HG03108 (cell line): Measurements from ENCODE around the gene WARS2.

Experiments used
- ATAC-seq: cut with Tn5 transposase; IDR thresholded peaks from one replicate; pipeline ENCODE4 v1.9.1; 2021; ENCODE audit warnings: moderate library complexity; ENCODE audit not compliant: unreplicated experiment

Gene WARS2

DNA sequence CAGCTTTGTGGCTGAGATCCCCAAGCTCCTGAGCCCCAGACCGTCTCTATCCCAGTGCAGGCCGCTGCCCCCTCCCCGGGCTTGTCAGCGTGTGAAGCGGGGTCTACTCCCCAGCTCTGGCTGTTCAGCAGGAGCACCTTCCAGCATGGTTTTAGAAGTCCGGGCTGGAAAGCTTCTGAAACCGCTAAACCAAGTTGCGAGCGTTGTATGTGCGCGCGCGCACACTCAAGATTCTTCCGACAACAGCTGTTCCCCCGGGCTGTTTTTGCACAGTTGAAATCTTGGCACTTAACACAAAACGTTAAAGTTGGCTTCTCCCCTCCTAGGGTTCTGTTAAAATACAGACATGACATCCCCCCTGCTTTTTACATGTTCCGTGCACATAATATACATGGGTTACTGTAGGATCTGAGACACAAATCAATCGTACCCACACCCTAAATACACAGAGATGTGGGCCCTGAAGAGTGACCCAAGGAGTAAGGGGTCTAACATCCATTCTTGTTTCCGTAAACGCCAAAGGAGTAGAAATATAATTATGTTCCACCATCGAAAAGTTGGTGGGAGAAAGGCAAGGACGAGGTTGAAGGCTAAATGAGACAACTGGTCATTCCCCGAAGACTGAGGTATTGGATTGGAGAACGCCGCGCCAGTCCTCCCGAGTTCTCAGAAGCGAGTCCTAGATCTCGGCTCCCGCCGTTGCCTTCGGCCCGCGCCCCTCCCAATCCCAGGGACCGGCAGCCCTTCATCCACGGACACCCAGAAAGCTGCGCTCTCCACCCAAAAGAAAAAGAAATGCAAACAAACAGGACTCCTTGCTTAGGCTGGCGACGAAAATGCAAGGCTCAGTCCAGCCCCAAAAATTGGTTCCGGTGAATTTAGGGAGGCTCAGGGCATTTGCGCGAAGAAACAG, 153.6 kb downstream of the WARS2 start:
- ATAC-seq: no peak

DNA sequence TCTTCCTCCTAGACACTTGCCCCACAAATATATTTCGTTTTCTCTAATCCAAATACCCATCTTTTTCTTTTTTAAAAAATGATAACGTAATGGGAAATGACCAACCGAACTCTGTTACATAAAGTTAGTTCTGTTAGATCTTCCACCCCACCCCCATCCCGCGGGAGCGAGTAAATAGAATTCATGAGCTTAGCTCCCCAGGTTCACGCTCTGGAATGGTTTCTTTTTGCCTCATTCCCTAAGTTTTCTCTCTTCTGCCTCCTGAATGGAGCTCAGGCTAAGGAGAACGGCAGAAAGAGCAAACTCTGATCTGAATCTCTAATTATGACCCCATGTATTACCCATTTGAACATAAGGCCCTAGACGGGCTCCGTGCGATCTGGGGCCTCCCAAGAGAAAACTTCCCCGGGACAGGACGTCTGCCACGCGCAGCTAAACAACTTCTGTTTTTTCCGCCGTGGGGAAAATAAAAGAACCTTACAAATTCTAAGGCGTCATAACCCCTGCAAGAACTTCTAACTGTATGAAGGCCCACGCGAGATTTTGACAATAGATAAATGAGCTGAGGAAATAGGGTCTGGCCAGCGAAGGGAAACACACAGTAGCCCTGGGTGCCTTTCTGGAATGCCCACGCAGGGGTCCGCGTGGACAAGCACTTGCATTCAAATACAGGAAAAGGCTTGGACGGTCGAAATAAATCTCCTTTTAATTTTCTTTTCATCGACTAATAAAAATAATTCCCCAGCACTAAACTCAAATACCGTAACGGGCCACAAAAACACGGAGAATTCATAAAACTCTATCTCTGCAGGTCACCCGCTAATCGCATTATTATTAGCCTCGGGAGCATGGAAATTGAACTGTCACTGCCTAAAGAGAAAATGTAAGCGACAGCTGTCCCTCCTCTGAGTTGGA, 154.6 kb downstream of the WARS2 start:
- no peak for ATAC-seq

DNA sequence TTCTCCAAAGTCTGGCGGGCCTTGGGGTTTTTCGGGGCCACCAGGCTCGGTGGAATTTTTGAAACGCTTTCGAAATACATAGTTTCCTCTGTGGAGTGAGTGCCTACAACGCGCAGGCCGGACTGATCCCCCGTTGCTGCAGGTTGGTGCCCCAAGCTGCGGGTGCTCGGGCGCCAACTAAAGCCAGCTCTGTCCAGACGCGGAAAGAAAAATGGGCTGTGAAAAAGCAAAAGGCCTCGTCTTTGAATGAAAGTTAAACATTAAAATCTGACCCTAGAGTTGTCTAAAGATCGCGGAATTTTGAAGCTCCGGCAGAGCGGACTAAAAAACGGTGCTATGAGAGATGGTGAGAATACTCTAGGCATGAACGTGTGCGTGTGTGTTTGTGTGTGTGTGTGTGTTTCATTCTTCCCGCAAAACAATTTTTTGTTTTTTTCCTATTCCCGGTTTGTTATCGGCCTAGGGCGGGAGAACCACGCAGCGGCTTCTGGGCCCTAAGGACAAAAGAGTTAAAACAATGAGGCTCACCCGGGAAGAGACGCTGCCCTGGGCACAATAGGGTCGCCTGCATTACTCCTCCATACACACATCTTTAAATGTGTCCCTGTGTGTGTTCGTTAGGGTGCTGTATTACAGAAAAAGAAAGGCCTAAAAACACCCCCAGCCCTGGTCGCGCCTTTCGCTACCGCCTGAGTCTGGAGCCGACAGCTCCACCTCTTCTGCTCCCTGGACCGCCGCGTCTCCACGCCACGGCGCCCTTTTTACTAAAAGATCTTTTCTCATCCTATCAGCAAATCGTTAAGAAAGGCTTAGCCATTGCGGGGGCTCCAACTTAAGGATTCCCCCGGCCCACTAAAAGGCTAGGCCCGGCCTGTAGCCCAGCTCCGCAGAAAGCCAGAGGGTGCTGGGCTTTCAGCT, 155.5 kb downstream of the WARS2 start:
- no peak for ATAC-seq

DNA sequence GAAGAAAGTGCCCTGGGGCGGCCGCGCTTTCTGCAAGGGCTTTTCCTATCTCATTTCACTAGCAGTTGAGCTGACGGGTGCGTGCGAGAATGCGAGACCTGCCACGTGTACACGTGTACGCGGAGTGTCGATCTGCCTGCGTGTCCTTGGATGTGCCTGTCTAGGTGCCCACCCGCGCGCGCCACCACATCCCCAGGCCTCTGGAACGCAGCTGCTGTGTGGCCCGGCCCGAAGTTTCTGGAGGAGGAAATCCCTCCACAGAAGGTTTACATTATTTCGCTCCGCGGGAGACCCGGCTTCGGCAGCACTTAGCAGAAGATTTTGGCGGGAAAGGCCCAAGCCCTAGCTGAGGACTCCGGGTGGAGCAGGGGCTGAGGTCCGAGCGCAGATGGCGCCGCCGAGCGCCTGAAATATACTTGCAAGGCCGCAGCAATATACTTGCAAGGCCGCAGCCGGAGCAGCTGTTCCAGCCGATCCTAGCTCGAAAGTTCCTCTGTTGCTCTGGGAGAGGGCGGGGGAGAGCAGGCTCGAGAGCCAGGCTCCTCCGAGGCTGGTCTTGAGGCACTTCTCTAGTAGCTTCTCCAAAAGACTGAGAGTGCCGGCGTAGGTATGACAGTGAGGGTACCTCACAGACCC, 156.2 kb downstream of the WARS2 start:
- ATAC-seq: no peak

DNA sequence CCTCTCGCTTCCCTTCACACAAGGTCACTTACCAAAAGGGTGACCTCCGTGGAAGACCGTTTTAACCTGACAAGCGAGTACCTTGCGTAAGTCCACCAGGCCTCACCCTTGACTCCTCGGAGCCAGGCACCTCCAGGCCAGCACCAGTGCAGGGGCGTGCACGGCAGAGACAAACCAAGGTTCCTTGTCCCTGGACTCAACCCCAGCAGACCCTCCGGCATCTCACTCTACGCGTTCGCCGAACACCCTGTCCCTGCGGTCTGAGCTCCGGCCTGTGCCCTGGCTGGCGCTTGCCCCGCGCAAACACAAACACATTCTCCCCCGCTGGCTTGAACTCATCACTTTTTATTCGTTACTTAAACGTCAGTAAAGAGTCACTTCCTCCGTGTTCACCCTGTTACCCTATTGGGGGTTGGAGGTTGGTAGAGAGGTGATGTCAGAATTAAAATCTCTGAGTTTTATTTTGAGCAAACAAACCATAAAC, 156.9 kb downstream of the WARS2 start:
- ATAC-seq: no peak

DNA sequence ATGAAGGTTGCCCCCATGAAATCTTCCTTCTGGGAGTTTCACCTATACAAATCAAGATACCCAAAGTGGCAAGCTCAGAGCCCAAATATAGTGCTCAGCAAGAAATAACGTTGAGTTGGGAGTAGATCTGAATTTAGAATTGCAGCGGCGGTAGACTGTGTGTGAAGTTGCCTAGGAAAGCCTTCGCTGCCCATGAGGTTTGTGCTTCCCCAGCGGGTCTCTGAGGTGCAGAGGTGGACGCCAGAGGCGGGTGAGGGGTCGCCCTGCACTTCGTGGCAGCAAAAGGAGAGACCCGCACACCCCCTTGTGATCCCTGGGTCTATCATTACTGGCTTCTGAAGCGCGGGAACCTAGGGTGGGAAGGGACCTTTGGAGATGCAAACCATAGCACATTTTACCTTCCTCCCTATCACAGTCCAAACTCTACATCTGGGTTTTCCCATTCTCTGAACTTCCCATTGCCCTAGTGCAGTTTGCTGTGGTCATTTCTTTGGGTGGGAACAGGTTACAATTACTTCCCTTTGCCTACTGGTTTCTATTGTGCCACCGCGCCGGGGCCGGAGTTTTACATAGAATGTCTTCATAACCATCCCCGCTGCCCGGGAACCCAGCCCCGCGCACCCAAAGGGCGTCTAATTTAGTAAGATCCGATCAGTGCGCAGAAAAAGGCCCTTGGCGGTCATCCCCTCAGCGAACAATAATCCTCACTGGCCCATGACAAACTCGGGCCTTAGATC, 157.5 kb downstream of the WARS2 start:
- no peak for ATAC-seq

DNA sequence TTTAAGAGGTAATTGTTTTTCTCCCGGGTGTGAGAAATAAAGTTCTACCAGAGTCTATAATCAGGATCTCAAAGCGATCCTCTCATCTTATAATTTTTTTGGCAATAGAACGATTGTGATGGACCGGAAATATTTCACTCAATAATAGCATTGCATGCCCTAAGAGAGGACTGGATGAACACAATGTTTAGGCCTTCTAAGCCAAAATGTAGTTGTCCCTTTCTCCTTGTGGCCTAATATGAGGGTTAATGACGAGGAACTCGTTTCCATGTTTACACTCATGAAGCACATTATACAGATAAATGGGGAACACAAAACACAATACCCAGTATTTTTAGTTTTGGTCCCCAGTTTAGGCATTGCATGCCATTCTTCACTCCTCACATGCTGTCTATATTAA, 158.2 kb downstream of the WARS2 start:
- ATAC-seq: no peak

DNA sequence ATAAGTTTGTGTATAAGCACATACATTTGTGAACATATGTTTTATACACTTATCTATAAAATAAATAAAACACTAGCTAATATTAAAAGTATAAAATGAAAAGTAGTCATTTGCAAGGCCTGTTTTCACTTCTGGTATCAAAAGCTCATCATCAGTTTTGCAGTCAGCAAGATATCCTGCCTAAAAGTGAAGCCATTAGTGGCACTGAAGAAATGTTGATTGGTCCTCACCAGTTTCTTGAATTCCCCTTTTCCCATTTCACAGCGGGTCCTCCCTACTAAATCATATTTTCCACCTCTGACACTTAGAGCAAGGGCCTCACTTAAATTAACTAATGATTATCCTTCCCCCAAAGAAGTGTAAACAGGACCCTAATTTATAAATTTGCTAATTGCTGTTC, 159.0 kb downstream of the WARS2 start:
- ATAC-seq: no peak
